GM18502 (cell line): ENCODE results near the gene SIK3.
"Not testable (repeated sequence)": the region's sequence is repeated elsewhere in the genome, so short reads cannot be mapped to it uniquely, and the experiment has no call there.

ENCODE experiments used
- ATAC-seq: cut with Tn5 transposase; IDR thresholded peaks from one replicate; pipeline ENCODE4 v1.9.1; 2021; ENCODE audit warnings: mild to moderate bottlenecking; ENCODE audit not compliant: unreplicated experiment, poor library complexity

SIK3 gene

GRCh38 chr11:117112497-117112896 is 14.3 kb upstream of the SIK3 start:
- ATAC-seq = not testable (repeated sequence)

DNA sequence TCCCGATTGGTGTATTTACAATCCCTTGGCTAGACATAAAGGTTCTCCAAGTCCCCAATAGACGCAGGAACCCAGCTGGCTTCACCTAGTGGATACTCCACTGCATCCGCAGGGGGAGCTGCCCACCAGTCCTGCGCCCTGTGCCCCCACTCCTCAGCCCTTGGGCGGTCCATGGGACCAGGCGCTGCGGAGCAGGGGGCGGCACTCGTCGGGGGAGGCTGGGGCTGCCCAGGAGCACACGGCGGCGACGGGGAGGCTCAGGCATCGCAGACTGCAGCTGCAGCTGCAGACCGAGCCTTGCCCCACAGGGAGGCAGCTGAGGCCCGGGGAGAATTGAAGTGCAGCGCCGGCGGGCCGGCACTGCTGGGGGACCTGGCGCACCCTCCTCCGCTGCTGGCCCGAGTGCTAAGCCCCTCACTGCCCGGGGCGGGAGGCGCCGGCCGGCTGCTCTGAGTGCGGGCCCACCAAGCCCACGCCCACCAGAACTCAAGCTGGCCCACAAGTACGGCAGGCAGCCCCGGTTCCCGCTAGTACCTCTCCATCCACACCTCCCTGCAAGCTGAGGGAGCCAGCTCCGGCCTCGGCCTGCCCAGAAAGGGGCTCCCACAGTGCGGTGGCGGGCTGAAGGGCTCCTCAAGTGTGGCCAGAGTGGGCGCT is 12.2 kb upstream of the SIK3 start:
- no peak for ATAC-seq

- no peak for ATAC-seq
These were observed 9.7 kb upstream of the SIK3 start for GRCh38 chr11:117107701-117108590.

DNA sequence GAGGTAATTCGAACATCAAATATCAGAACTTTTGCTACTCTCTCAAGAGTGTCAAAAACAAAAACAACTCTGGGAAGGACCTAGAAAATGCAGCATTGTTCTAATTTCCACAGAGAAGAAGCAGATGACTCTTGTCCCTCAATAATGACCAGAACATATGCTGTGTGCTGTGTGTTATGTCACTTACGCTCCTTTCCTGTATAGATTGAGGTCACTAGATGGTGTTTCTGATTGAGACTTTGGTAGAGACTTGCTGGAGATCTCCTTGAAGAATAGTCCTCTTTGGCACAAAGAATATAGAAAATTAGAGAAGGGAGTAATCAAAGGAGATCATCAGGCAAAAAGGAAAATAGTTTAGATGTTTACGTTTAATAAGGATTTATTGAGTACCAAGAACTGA is 2.3 kb upstream of the SIK3 start:
- no peak for ATAC-seq

DNA sequence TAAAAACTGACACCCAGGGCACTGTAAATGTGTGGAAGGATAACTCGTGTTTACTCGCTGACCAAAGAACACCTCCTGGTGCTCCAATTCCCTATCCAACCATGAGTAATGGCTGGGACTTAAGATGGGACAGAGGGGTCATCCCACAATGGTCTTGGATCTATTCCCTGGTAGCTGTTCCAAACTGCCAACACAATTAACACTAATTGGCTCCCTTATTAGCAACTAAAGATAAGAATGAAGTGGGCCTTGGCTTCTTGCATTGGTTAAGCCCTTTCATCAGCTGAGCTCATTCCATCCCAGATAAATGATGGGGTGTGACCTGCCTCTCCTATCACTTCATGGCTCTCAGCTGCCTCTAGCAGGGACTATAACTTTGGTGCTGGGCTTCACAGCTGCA is 1.5 kb upstream of the SIK3 start:
- ATAC-seq = no peak

- peak; percentile 30 for ATAC-seq
These were observed 599 bp downstream of the SIK3 start for GRCh38 chr11:117097389-117098268.

DNA sequence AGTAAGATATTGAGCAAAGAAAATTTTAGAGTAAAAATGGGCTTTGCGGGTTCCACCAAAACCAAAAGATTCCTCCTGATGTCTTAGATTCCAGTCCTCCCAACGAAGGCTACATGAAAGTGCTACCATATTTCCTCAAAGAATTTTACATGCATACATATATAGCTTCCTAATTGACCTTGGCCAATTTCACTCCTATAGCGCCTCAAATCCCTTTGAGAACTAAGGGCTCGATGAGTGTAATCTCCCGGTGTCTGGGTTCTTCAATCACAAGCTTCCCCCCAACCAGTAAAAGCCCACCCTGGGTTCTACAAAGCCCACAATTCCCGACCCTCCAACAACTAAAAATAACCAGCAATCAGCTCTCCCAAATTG is 1.2 kb downstream of the SIK3 start:
- ATAC-seq = no peak

DNA sequence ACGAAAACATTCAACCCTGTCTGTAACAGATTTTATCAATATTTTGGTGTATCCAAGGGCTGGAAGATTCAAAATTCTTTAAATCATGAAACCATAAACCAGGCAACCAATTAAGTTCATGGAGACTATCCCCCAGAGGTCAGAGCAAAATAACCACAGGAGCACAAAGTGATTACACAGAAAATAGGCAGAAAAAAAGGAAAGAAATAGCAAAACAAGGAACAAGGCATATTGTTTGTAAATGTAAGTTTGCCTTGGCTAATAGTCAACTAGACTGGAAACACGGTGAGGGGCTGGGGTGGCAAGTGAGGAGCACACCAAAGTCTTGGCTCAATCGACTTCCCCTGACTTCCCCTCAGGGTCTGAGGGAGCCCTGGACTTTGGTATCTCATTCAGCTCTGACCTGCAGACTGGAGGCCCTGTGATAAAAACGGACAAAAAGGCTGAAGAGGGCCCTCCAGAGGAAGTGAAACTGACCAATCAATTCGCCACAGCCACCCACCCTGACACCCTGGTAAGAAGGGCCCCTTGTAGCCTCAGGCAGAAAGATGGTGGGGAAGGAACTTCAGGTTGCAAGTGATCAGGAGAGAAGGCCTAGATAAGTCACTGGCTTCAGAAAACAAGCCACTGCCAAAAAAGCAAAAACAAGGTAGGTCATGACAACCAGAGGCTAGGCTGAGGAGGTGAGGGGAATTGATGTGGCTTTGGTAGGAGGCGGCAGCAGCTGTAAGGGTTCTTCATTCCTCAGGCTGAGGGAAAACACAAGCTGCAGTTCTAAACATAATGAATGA is 1.8 kb downstream of the SIK3 start:
- ATAC-seq = no peak

GRCh38 chr11:117095284-117096161 is 2.7 kb downstream of the SIK3 start:
- no peak for ATAC-seq

DNA sequence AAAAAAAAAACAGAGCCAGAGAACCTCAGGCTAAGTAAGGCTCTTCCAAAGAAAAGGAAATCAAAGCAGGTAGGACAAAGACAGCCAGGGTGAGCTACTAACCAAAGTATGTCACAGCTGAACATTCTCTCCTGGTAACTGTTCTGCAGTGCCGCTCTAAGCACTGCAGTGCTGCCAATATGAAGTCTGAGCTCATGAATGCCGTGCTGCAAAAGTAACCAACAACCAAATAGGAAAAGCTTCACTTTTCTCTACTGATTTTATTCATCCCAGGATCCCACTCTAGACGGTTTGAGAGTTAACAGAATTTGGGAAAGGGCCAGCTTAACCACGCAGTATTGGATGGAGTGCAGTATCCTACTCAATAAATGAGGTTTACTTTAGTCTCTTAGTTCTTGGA is 3.5 kb downstream of the SIK3 start:
- no peak for ATAC-seq

- ATAC-seq = peak; percentile 50
These were observed 5.2 kb downstream of the SIK3 start for GRCh38 chr11:117092951-117093590.

DNA sequence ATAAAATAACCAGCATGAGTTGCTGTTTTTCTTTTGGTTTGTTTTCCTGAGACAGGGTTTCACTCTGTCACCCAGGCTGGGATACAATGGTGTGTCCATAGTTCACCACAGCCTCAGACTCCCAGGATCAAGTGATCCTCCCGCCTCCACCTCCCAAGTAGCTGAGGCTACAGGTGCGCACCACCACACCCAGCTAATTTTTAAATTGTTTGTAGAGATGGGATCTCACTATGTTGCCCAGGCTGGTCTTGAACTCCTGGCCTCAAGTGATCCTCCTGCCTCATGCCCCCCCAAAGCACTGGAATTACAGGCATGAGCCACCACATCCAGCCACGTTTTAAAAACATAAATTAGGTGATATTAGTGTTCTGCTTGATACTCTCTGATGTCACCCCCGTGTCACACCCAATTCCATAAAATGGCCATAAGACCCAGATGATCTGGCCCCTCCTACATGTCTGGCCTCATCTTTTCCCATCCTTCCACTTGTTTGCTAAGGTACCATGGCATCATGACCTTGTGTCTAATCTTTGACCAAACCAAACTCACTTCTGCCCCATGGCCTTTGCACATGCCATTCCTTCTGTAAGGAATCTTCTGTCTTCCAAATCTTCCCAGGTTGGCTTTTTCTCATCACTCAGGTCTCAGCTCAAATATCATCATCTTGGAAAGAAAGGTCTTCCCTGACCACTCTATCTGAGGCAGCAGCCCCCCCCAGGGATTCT is 6.3 kb downstream of the SIK3 start:
- no peak for ATAC-seq

GRCh38 chr11:117090111-117090706 is 8.0 kb downstream of the SIK3 start:
- ATAC-seq = no peak

GRCh38 chr11:117089685-117090084 is 8.5 kb downstream of the SIK3 start:
- no peak for ATAC-seq

DNA sequence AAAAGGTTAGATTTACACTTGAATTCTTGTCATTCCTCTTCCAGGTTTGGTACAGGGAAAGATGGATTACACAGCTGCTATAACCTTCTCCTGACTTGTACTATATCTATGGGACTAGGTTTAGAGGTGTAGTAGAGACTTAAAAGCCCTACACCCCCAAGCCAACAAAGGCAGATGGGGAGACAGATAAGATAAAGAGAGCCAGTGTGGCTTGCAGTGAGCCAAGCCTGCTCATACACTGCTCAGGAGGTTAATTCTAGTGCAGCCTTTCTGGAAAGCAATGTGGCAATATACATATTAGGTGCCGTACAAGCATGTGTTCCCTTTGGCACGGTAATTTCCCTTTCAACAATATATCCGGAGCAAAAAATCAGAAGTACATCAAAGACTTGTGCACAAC is 10.8 kb downstream of the SIK3 start:
- no peak for ATAC-seq

DNA sequence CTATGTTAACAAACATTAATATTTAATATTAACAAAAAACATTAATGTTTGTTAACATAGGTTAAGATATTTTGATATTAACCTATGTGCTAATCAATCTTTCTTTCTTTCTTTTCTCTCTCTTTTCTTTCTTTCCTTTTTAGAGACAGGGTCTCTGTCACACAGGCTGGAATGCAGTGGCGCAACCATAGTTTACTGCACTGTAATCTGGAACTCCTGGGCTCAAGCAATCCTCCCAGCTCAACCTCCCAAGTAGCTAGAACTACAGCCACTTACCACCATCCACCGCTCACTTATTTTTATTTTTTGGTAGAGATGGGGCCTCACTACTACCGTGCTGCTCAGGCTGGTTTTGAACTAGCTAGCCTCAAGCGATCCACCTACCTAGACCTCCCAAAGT is 13.2 kb downstream of the SIK3 start:
- ATAC-seq = no peak

DNA sequence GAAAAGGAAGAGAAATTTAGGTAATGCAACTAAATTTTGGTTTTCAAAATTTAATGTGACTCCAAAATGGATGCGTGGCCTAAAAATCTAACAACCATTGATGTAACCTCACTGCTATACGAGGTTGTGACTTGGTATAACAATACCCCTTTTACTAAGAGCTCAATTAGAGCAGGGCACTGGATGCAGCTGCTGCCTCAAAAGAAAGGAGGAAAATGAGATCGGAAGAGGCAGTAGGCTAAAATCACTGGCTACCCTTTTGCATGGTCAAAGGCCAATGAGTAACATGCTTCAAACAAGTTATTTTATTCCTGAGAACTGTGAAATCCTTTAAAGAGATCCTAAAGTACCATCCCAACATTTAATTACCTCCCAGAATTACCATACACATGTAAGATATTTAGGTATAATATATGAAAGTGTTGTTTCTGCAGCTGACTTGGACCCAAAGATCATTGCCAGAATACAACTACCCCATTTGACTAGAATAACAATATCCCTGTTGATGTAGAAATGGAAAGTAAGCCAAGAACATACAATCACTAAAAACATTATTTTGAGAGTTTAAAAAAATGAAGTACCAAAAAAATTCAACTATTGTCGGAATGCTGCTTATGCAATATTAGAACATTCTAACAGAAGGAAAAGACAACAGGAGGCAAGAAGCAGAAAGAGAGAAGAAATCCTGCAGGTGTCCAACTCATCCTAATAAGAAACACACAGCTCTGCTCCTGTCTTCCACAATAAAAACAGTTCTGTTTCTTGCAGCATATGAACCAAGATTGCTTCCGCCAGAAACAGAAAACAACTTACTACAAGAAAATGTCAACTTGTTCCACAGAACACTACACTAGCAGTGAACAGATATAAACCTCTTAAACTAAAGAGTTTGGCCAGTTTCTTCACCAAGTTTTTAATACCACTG is 15.0 kb downstream of the SIK3 start:
- no peak for ATAC-seq
